MM.1S (cell line): ENCODE results near the gene CD44.

Experiments used
- EZH2phosphoT487 ChIP-seq: fragments of 300-600 bp; sonication (generic); IDR thresholded peaks from 2 replicates; pipeline ENCODE4 v1.6.1; 2018; ENCODE audit warnings: antibody characterized with exemption, low read length
- TF ChIP-seq, protein P1 (sequence below): fragments of 300-600 bp; sonication (generic); IDR thresholded peaks from 2 replicates; pipeline ENCODE4 v1.5.1; 2016; ENCODE audit warnings: antibody characterized with exemption, low read length, mixed read lengths

DNA sequence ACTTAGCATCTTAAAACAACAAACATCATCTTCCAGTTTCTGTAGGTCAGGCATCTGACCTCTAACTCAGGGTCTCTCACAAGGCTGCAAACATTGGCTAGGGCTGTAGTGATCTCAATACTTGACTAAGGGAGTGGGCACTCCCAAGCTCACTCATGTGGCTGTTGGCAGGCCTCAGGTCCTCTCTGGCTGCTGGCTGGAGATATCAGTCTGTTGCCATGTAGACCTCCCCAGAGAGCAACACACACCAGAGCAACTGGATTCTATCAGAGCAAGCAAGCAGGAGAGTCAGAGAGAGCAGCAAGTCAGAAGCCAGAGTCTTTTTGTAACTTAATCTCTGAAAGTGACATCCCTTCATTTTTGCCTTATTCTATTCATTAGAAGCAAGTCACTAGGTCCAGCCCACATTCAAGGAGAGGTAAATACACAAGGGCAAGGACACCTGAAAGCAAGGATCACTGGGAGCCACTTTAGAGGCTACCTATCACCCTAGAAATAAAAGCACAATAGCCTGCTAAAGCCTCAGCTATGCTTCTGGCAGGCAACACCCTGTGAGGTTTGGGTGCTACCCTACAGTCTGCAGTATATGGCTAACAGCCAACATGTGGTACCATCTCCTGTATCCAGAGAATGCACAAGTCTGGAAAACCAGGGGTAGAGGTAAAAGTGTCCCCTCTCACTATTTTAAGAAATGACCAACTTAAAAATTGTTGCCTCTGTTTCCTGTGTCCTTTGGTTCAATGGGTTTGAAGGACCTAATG is 33.5 kb upstream of the CD44 start:
- TF ChIP-seq, protein P1, sequence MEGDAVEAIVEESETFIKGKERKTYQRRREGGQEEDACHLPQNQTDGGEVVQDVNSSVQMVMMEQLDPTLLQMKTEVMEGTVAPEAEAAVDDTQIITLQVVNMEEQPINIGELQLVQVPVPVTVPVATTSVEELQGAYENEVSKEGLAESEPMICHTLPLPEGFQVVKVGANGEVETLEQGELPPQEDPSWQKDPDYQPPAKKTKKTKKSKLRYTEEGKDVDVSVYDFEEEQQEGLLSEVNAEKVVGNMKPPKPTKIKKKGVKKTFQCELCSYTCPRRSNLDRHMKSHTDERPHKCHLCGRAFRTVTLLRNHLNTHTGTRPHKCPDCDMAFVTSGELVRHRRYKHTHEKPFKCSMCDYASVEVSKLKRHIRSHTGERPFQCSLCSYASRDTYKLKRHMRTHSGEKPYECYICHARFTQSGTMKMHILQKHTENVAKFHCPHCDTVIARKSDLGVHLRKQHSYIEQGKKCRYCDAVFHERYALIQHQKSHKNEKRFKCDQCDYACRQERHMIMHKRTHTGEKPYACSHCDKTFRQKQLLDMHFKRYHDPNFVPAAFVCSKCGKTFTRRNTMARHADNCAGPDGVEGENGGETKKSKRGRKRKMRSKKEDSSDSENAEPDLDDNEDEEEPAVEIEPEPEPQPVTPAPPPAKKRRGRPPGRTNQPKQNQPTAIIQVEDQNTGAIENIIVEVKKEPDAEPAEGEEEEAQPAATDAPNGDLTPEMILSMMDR, result no peak
- TF ChIP-seq EZH2phosphoT487, result no peak
